RWPE2 (cell line): ENCODE measurements around the gene GDPD1.
"Not testable (repeated sequence)": the region's sequence is repeated elsewhere in the genome, so short reads cannot be mapped to it uniquely, and the experiment has no call there.

ENCODE experiments used
- ATAC-seq: fragments of 200-7000 bp; cut with Tn5 transposase; 3 replicates; pipeline ENCODE4 v1.9.1; 2021; ENCODE audit warnings: low read depth
- DNase-seq: peaks from one replicate; pipeline ENCODE4 v3.0.0-alpha.2; 2020; ENCODE audit warnings: low spot score
- H3K27ac ChIP-seq: fragments of 450-650 bp; 2 replicates; pipeline ENCODE4 v1.5.1; 2017; ENCODE audit warnings: mild to moderate bottlenecking; ENCODE audit not compliant: poor library complexity, severe bottlenecking
- H3K27me3 ChIP-seq: fragments of 250-450 bp; sonication (Bioruptor Pico); 2 replicates; pipeline ENCODE4 v1.5.1; 2021; ENCODE audit warnings: mild to moderate bottlenecking, moderate library complexity; ENCODE audit not compliant: insufficient read depth, poor library complexity, severe bottlenecking
- H3K36me3 ChIP-seq: fragments of 250-450 bp; sonication (Bioruptor Pico); 2 replicates; pipeline ENCODE4 v1.5.1; 2020; ENCODE audit warnings: low read depth, mild to moderate bottlenecking, moderate library complexity
- H3K4me1 ChIP-seq: fragments of 250-450 bp; sonication (Bioruptor Pico); 2 replicates; pipeline ENCODE4 v1.5.1; 2021; ENCODE audit warnings: mild to moderate bottlenecking, moderate library complexity; ENCODE audit not compliant: insufficient read depth, poor library complexity, severe bottlenecking
- H3K4me3 ChIP-seq: fragments of 250-450 bp; sonication (Bioruptor Pico); 2 replicates; pipeline ENCODE4 v1.5.1; 2021; ENCODE audit warnings: mild to moderate bottlenecking, moderate library complexity; ENCODE audit not compliant: severe bottlenecking
- H3K9me3 ChIP-seq: fragments of 250-450 bp; sonication (Bioruptor Pico); 2 replicates; pipeline ENCODE4 v1.5.1; 2021; ENCODE audit warnings: mild to moderate bottlenecking, moderate library complexity; ENCODE audit not compliant: severe bottlenecking
- CTCF ChIP-seq: fragments of 450-650 bp; IDR thresholded peaks from one replicate; pipeline ENCODE4 v1.5.1; 2017; ENCODE audit warnings: mild to moderate bottlenecking, moderate library complexity; ENCODE audit not compliant: poor library complexity, severe bottlenecking

Gene GDPD1

GRCh38 chr17:59289981-59290301, 69.6 kb downstream of the GDPD1 start:
- DNase-seq: no peak
- H3K27ac ChIP-seq: no peak overlapping the region

GRCh38 chr17:59290302-59290998, 70.1 kb downstream of the GDPD1 start:
- not testable (repeated sequence) for DNase-seq, H3K27ac ChIP-seq

More at GRCh38 chr17:59289981-59290301, 69.6 kb downstream of the GDPD1 start:
- no peak for ATAC-seq
- Histone ChIP-seq H3K36me3 (no peaks in the 10 kb centered on the region), H3K4me1 (peaks cover 5% of the 10 kb centered on the region), H3K4me3 (no peak overlapping the region), H3K9me3 (no peaks in the 10 kb centered on the region), H3K27me3 (no peaks in the 10 kb centered on the region)
- no peak for TF ChIP-seq CTCF

GRCh38 chr17:59292174-59292523, 71.8 kb downstream of the GDPD1 start:
- peaks cover 5% of the 10 kb centered on the region for H3K4me1 ChIP-seq
- ATAC-seq (no peak), DNase-seq (no peak)
- H3K27ac ChIP-seq: no peak overlapping the region
- H3K27me3 ChIP-seq: no peaks in the 10 kb centered on the region
- H3K9me3 ChIP-seq: no peaks in the 10 kb centered on the region
- no peak for TF ChIP-seq CTCF
- H3K4me3 ChIP-seq: no peak overlapping the region
- no peaks in the 10 kb centered on the region for H3K36me3 ChIP-seq

More at GRCh38 chr17:59290302-59290998, 70.1 kb downstream of the GDPD1 start:
- H3K4me3 ChIP-seq, H3K36me3 ChIP-seq, ATAC-seq, H3K27me3 ChIP-seq, H3K9me3 ChIP-seq, H3K4me1 ChIP-seq: not testable (repeated sequence)

- no peaks in the 10 kb centered on the region for H3K9me3 ChIP-seq
- no peaks in the 10 kb centered on the region for H3K27me3 ChIP-seq
- DNase-seq: no peak
- no peak overlapping the region for H3K4me3 ChIP-seq
- no peaks in the 10 kb centered on the region for H3K4me1 ChIP-seq
- no peak for TF ChIP-seq CTCF
- no peaks in the 10 kb centered on the region for H3K36me3 ChIP-seq
- no peak overlapping the region for H3K27ac ChIP-seq
- ATAC-seq: no peak
Observed at GRCh38 chr17:59296190-59296589, 75.9 kb downstream of the GDPD1 start.

- H3K4me3 ChIP-seq: no peak overlapping the region
- ATAC-seq (no peak), DNase-seq (no peak)
- no peak for TF ChIP-seq CTCF
- no peaks in the 10 kb centered on the region for H3K36me3 ChIP-seq
- H3K9me3 ChIP-seq: no peaks in the 10 kb centered on the region
- no peaks in the 10 kb centered on the region for H3K27me3 ChIP-seq
- H3K4me1 ChIP-seq: no peaks in the 10 kb centered on the region
- no peak overlapping the region for H3K27ac ChIP-seq
Observed at GRCh38 chr17:59298521-59298920, 78.2 kb downstream of the GDPD1 start.
